Measurements from ENCODE around the gene MBNL1. TPM values are rescaled to one million over a fixed set of nuclear protein-coding genes. Genes with fewer than 3 reads are reported as not detected.

Gene MBNL1
- total RNA-seq, 1 experiment from 2014 or later = 200 TPM

DNA sequence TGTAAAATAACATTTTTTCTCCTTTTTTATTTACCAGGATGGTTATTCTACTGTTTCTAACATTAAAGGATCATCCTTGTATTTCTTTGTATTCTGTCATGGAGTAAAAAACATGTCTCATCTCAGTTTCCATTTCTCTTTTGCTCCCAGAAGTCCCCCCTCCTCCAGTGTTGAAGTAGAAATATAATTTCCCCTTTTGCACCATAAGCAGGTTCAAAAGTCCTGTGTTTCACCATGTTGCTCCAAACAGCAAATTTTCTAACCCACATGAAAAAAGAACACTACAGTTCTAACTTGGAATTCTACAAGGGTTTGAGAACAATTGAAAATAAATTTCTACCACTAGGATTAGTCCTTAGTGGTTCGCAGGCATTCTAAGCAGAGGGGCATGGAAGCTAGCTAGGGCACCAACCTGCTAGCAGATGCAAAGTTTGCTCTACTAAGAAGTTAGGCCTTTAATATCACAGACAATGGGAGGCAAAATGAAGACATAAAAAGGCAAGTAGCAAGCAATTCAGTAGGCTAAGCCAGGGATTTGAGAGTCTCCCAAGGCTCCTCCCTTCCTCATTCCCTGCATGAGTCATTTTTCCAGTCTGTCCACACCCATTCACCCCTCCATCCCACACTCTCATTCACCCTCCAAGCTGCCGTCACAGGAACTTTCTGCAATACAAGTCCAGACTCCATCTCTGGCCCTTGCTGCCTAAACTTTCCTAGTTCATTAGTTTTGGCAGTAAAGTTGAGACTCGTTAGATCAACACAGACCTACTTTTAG, 2.3 kb upstream of the MBNL1 start (continued):
- TF ChIP-seq, protein P1, sequence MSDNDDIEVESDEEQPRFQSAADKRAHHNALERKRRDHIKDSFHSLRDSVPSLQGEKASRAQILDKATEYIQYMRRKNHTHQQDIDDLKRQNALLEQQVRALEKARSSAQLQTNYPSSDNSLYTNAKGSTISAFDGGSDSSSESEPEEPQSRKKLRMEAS (IDR thresholded peaks at IDR 0.05) = 0 out of 2 replicates have a peak, but pooled peaks have one; percentile 51
- peak; percentile 88 for TF ChIP-seq JUND (IDR thresholded peaks at IDR 0.05)
- TF ChIP-seq SP1 (IDR thresholded peaks at IDR 0.05; ENCODE audit: low read depth) = peak; percentile 80
- peak; percentile 92 for TF ChIP-seq POLR2AphosphoS5 (IDR thresholded peaks at IDR 0.05; ENCODE audit: low read depth, low read length)
- TF ChIP-seq SIN3A (IDR thresholded peaks at IDR 0.05; ENCODE audit: low read depth) = 0 out of 2 replicates have a peak, but pooled peaks have one; percentile 53

DNA sequence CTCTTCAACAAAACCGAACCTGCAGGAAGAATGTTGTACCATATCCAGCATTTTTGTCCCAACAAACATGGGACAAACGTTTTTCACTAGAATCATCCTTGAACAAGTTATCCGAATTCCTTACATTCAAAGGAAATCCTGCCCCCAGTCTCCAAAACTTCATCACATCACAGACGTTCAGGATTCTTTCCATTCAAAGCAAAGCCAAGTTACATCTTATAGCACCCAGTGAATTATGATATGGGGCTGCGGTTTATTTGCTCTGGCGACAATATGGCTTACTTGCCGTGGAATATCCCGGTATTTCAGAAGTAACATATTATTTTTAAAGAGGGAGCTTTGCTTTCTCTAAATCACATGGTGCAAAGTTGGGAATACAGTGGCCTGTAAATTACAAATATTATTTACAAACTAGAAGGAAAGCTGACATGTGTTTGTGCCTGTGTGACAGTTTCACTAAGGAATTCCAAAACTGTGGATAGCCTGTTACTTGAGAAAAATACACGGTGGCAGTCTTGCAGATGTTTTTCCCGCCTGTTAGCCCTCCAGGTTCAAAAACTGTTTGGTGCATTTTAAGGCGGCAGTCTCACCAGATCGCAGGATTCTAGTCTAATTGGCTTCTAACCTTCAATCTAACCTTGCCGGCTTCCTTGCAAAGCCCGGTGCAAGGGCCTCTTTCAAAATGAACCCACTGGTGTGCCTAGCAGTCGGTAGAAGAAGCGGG, 736 bp upstream of the MBNL1 start:
- intact Hi-C loops (cut with micrococcal nuclease) = loop anchor here (2.0 to 5.0 kb wide), 2 partner anchors 245 to 784 kb away; no protein-coding TSS in a partner anchor
- no peaks in the 10 kb centered on the region for H3K9me3 ChIP-seq (ENCODE audit: control insufficient read depth in 1 of 2, insufficient read depth in 1 of 2, low read depth in 1 of 2, low read length in 2 of 2)
- TSS peak; percentile 78 for BruUV-seq (replicated peaks)
- H3K9ac ChIP-seq (ENCODE audit: low read length) = peak overlapping the region; percentile 88
- no peaks in the 10 kb centered on the region for H3K9me2 ChIP-seq (ENCODE audit: insufficient read depth)
- TF ChIP-seq, protein P2, sequence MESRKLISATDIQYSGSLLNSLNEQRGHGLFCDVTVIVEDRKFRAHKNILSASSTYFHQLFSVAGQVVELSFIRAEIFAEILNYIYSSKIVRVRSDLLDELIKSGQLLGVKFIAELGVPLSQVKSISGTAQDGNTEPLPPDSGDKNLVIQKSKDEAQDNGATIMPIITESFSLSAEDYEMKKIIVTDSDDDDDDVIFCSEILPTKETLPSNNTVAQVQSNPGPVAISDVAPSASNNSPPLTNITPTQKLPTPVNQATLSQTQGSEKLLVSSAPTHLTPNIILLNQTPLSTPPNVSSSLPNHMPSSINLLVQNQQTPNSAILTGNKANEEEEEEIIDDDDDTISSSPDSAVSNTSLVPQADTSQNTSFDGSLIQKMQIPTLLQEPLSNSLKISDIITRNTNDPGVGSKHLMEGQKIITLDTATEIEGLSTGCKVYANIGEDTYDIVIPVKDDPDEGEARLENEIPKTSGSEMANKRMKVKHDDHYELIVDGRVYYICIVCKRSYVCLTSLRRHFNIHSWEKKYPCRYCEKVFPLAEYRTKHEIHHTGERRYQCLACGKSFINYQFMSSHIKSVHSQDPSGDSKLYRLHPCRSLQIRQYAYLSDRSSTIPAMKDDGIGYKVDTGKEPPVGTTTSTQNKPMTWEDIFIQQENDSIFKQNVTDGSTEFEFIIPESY (IDR thresholded peaks at IDR 0.05; ENCODE audit: extremely low read depth, insufficient replicate concordance, low read length) = no peak
- TF ChIP-seq SP1 (IDR thresholded peaks at IDR 0.05; ENCODE audit: low read depth) (peak; percentile 26; the same call in 1 of the 2 replicates), SIN3A (IDR thresholded peaks at IDR 0.05; ENCODE audit: low read depth) (no peak; the same call in 1 of the 2 replicates), SRF (IDR thresholded peaks at IDR 0.05; ENCODE audit: low read depth) (no peak), CBX3 (IDR thresholded peaks at IDR 0.05; ENCODE audit: low read depth) (no peak), EZH2 (IDR thresholded peaks at IDR 0.05) (no peak)
- H4K20me1 ChIP-seq (ENCODE audit: insufficient read depth) = no peaks in the 10 kb centered on the region
- H2AFZ ChIP-seq (ENCODE audit: low read depth, low read length, poor library complexity, severe bottlenecking) = no peak overlapping the region
- peak overlapping the region; percentile 77 to 88 for H3K4me3 ChIP-seq (replicated peaks in 1 of 2; ENCODE audit: low read depth in 1 of 2, low read length in 2 of 2)
- CTCF ChIA-PET = no interaction called here
- H3K36me3 ChIP-seq (ENCODE audit: control insufficient read depth in 1 of 2, insufficient read depth in 2 of 2, low read length in 2 of 2) = no peaks in the 10 kb centered on the region
- ATAC-seq (no peak), DNase-seq (ENCODE audit: low read depth, low spot score) (no peak)
- H3K4me1 ChIP-seq (ENCODE audit: control insufficient read depth in 1 of 2, insufficient read depth in 2 of 2, low read length in 2 of 2) = peaks cover 46 to 58% of the 10 kb centered on the region in 2 experiments
- H3K27ac ChIP-seq (ENCODE audit: low read depth, low read length) = peak overlapping the region; percentile 90
- no peaks in the 10 kb centered on the region for H3K27me3 ChIP-seq (ENCODE audit: insufficient read depth, low read length)
- POLR2A ChIA-PET = interaction anchor here (0.6 to 2.5 kb wide), 13 partner anchors 9 to 192 kb away, joined by 3 to 8 read pairs (median 3); no protein-coding TSS in a partner anchor
- RAD21 ChIA-PET (ENCODE audit: low non-redundant PET in 1 of 2, low total read pairs in 2 of 2, uncharacterized antibody in 2 of 2, unreplicated experiment in 2 of 2) = interaction anchor here in 1 of 2 experiments (0.5 kb wide), 1 partner anchor 81 kb away, joined by 3 read pairs; no protein-coding TSS in a partner anchor
- peak overlapping the region; percentile 72 for H3K4me2 ChIP-seq (ENCODE audit: low read length)
- H3K79me2 ChIP-seq (ENCODE audit: insufficient read depth, low read length) = peaks cover 42% of the 10 kb centered on the region
